ENCODE results near the gene KHDRBS2. TPM values are rescaled to one million over a fixed set of nuclear protein-coding genes. Genes with fewer than 3 reads are reported as not detected.

The KHDRBS2 gene
- total and polyA plus RNA-seq, 2 of the 13 experiments (the other 11 are each of a cell fraction or from before 2014, with no cell fraction given) = not detected

DNA sequence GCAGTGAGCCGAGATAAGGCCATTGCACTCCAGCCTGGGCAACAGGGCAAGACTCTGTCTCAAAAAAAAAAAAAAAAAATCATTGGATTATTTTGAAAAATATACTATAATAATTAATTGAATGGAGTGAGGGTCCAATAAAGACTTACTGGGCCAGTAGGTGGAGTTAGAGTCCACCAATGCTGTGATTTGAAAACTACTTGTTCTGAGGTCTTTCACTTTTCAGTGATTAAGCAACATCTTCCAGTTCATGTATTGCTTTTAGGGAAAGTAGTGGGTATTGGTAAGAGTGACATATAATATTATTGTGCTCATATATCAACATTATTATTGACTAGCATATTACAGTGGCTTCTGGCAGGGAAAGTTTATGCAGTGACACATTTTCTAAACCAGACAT lies 530.3 kb downstream of the KHDRBS2 start:
- ChIA-PET POLR2A (no interaction called here), CTCF (ENCODE audit: low intra/inter-chr PET ratio, low total read pairs) (no interaction called here)
- ATAC-seq (no peak), DNase-seq (ENCODE audit: low spot score) (no peak), FAIRE-seq (no peak)
- no peak overlapping the region for H3K27ac ChIP-seq (ENCODE audit: extremely low read length, insufficient read depth, low read length)
- 0 out of 2 replicates have a peak, but pooled peaks cover 4% of the 10 kb centered on the region for H3K9me3 ChIP-seq (ENCODE audit: low read length)
- H3K4me3 ChIP-seq (replicated peaks in 1 of 3; ENCODE audit: insufficient read depth in 1 of 3, low read depth in 2 of 3, low read length in 3 of 3) = no peak overlapping the region
- TF ChIP-seq GLI4 (CRISPR knock-in tag; IDR thresholded peaks at IDR 0.05; ENCODE audit: borderline replicate concordance) (no peak), ZNF788 (CRISPR knock-in tag; IDR thresholded peaks at IDR 0.05; ENCODE audit: borderline replicate concordance) (no peak), KMT2B (CRISPR knock-in tag; IDR thresholded peaks at IDR 0.05) (no peak), ZNF17 (CRISPR knock-in tag; IDR thresholded peaks at IDR 0.05) (no peak), ZNF629 (CRISPR knock-in tag; conservative IDR thresholded peaks at IDR 0.05) (no peak), ZNF777 (CRISPR knock-in tag; IDR thresholded peaks at IDR 0.05) (no peak), ZNF382 (CRISPR knock-in tag; IDR thresholded peaks at IDR 0.05; ENCODE audit: borderline replicate concordance) (no peak), ZNF614 (CRISPR knock-in tag; IDR thresholded peaks at IDR 0.05; ENCODE audit: borderline replicate concordance) (no peak), HOXA7 (CRISPR knock-in tag; IDR thresholded peaks at IDR 0.05) (no peak), NR2C2 (CRISPR knock-in tag; IDR thresholded peaks at IDR 0.05; ENCODE audit: borderline replicate concordance) (no peak), ZNF570 (CRISPR knock-in tag; IDR thresholded peaks at IDR 0.05; ENCODE audit: borderline replicate concordance) (no peak), ZNF547 (CRISPR knock-in tag; IDR thresholded peaks at IDR 0.05) (no peak), BCL6 (CRISPR knock-in tag; IDR thresholded peaks at IDR 0.05) (no peak)
- TF ChIP-seq, protein P1, sequence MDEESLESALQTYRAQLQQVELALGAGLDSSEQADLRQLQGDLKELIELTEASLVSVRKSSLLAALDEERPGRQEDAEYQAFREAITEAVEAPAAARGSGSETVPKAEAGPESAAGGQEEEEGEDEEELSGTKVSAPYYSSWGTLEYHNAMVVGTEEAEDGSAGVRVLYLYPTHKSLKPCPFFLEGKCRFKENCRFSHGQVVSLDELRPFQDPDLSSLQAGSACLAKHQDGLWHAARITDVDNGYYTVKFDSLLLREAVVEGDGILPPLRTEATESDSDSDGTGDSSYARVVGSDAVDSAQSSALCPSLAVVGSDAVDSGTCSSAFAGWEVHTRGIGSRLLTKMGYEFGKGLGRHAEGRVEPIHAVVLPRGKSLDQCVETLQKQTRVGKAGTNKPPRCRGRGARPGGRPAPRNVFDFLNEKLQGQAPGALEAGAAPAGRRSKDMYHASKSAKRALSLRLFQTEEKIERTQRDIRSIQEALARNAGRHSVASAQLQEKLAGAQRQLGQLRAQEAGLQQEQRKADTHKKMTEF (CRISPR knock-in tag; IDR thresholded peaks at IDR 0.05) = no peak
- TF ChIP-seq, protein P2, sequence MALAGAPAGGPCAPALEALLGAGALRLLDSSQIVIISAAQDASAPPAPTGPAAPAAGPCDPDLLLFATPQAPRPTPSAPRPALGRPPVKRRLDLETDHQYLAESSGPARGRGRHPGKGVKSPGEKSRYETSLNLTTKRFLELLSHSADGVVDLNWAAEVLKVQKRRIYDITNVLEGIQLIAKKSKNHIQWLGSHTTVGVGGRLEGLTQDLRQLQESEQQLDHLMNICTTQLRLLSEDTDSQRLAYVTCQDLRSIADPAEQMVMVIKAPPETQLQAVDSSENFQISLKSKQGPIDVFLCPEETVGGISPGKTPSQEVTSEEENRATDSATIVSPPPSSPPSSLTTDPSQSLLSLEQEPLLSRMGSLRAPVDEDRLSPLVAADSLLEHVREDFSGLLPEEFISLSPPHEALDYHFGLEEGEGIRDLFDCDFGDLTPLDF (CRISPR knock-in tag; IDR thresholded peaks at IDR 0.05) = no peak
- TF ChIP-seq, protein P3, sequence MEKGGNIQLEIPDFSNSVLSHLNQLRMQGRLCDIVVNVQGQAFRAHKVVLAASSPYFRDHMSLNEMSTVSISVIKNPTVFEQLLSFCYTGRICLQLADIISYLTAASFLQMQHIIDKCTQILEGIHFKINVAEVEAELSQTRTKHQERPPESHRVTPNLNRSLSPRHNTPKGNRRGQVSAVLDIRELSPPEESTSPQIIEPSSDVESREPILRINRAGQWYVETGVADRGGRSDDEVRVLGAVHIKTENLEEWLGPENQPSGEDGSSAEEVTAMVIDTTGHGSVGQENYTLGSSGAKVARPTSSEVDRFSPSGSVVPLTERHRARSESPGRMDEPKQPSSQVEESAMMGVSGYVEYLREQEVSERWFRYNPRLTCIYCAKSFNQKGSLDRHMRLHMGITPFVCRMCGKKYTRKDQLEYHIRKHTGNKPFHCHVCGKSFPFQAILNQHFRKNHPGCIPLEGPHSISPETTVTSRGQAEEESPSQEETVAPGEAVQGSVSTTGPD (CRISPR knock-in tag; IDR thresholded peaks at IDR 0.05) = no peak
- TF ChIP-seq, protein P4, sequence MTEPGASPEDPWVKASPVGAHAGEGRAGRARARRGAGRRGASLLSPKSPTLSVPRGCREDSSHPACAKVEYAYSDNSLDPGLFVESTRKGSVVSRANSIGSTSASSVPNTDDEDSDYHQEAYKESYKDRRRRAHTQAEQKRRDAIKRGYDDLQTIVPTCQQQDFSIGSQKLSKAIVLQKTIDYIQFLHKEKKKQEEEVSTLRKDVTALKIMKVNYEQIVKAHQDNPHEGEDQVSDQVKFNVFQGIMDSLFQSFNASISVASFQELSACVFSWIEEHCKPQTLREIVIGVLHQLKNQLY (CRISPR knock-in tag; IDR thresholded peaks at IDR 0.05) = no peak
- H3K27me3 ChIP-seq (ENCODE audit: control insufficient read depth in 1 of 2, insufficient read depth in 2 of 2, low read length in 2 of 2) = no peaks in the 10 kb centered on the region
- in situ Hi-C loops (cut with HindIII; ENCODE audit: extremely low pct_ligation_motif_present, low pct_unique_long_range_greater_than_20kb) = no loop called here
- no peaks in the 10 kb centered on the region for H3K79me2 ChIP-seq (ENCODE audit: insufficient read depth, low read length)
- no peak overlapping the region for H3K4me2 ChIP-seq (ENCODE audit: low read depth, low read length)
- no peaks in the 10 kb centered on the region for H3K36me3 ChIP-seq (replicated peaks in 1 of 2; ENCODE audit: control insufficient read depth in 1 of 2, insufficient read depth in 2 of 2, low read length in 2 of 2)
- 33% methylated on average over 1 of the region's 1 CpG for WGBS (ENCODE audit: low lambda C conversion rate)
- H4K20me1 ChIP-seq (ENCODE audit: insufficient read depth, low read length) = no peaks in the 10 kb centered on the region
- no peak overlapping the region for H2AFZ ChIP-seq (ENCODE audit: low read length)
- no peaks in the 10 kb centered on the region for H3K4me1 ChIP-seq (ENCODE audit: insufficient read depth, low read length)
- intact Hi-C loops (cut with micrococcal nuclease; ENCODE audit: unreplicated experiment) = no loop called here
- H3K9ac ChIP-seq (ENCODE audit: insufficient read depth, low read depth, low read length) = no peak overlapping the region
- BruUV-seq (replicated peaks) = no TSS peak

Data from HepG2 (cell line).